ENCODE data around the gene CC2D1B.

DNA sequence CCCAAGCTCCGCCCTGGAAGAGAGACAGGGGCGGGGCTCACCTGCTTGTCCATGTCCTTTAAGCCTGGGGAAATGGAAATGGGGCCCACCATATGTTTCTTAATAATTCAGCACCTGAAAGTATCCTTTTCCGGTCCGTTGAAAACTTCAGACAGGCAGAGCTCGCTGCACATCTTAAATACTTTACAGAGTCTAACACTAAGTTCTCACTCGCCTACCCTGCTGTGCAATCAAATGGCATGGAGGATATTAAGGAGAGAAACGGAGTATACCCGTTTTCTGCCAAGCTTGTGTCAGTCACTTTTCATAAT lies 467 bp upstream of the CC2D1B start:
- TF ChIP-seq CTCF (conservative IDR thresholded peaks at IDR 0.05; ENCODE audit: low read length), result no peak
- no peak for TF ChIP-seq EZH2phosphoT487 (IDR thresholded peaks at IDR 0.05; ENCODE audit: borderline replicate concordance, low read depth, low read length)
